OCI-LY1 (cell line): ENCODE results near the gene PDCL3.

ENCODE experiments used
- H2AFZ ChIP-seq: fragments of 200-600 bp; sonication (generic), shearing (Covaris generic); 2 replicates; pipeline ENCODE4 v1.6.0; 2014; ENCODE audit warnings: antibody characterized with exemption, mild to moderate bottlenecking, low read length
- H3F3A ChIP-seq: fragments of 200-600 bp; sonication (generic), shearing (Covaris generic); 2 replicates; pipeline ENCODE4 v1.6.0; 2014; ENCODE audit warnings: mild to moderate bottlenecking, antibody characterized with exemption, low read length, moderate library complexity; ENCODE audit not compliant: insufficient read depth
- H3K27ac ChIP-seq: fragments of 200-600 bp; sonication (generic); 2 replicates; pipeline ENCODE4 v1.5.1; 2014; ENCODE audit warnings: low read length, mixed run types, mild to moderate bottlenecking, low read depth; ENCODE audit not compliant: poor library complexity, severe bottlenecking
- H3K27me3 ChIP-seq: fragments of 200-600 bp; sonication (generic); 2 replicates; pipeline ENCODE4 v1.6.0; 2014; ENCODE audit warnings: antibody characterized with exemption, mild to moderate bottlenecking, low read length, moderate library complexity; ENCODE audit not compliant: insufficient read depth
- H3K36me3 ChIP-seq: fragments of 200-600 bp; sonication (generic); 2 replicates; pipeline ENCODE4 v1.6.1; 2014; ENCODE audit warnings: mild to moderate bottlenecking, antibody characterized with exemption, low read length, moderate library complexity, mixed read lengths; ENCODE audit not compliant: insufficient read depth
- H3K4me1 ChIP-seq: fragments of 200-600 bp; sonication (generic); 2 replicates; pipeline ENCODE4 v1.5.1; 2014; ENCODE audit warnings: mild to moderate bottlenecking, low read length, moderate library complexity; ENCODE audit not compliant: insufficient read depth, severe bottlenecking
- H3K4me2 ChIP-seq: fragments of 200-600 bp; sonication (generic), shearing (Covaris generic); 2 replicates; pipeline ENCODE4 v1.6.1; 2014; ENCODE audit warnings: low read length
- H3K4me3 ChIP-seq: fragments of 200-600 bp; sonication (generic); 2 replicates; pipeline ENCODE4 v1.5.1; 2014; ENCODE audit warnings: low read length, low read depth, mild to moderate bottlenecking, mixed read lengths; ENCODE audit not compliant: poor library complexity, severe bottlenecking
- H3K79me2 ChIP-seq: fragments of 200-600 bp; shearing (Covaris generic); 2 replicates; pipeline ENCODE4 v1.6.1; 2016; ENCODE audit warnings: mixed run types, low read length, mixed read lengths; ENCODE audit not compliant: insufficient read depth
- H3K9ac ChIP-seq: fragments of 200-600 bp; sonication (generic), shearing (Covaris generic); 2 replicates; pipeline ENCODE4 v1.6.1; 2014; ENCODE audit warnings: mild to moderate bottlenecking, low read length, mixed read lengths
- H3K9me2 ChIP-seq: fragments of 200-600 bp; sonication (generic), shearing (Covaris generic); 2 replicates; pipeline ENCODE4 v1.6.1; 2014; ENCODE audit warnings: low read depth, mild to moderate bottlenecking, low read length, mixed read lengths
- H3K9me3 ChIP-seq: fragments of 200-600 bp; shearing (Covaris generic); 2 replicates; pipeline ENCODE4 v1.6.1; 2014; ENCODE audit warnings: low read length, mixed read lengths
- H4K20me1 ChIP-seq: fragments of 200-600 bp; sonication (generic), shearing (Covaris generic); 2 replicates; pipeline ENCODE4 v1.6.0; 2016; ENCODE audit warnings: mild to moderate bottlenecking, low read length; ENCODE audit not compliant: insufficient read depth
- CTCF ChIP-seq: fragments of 200-600 bp; sonication (generic), shearing (Covaris generic); IDR thresholded peaks from 2 replicates; pipeline ENCODE4 v1.5.1; 2017; ENCODE audit warnings: mild to moderate bottlenecking, antibody characterized with exemption, low read length, moderate library complexity, mixed read lengths
- EZH2 ChIP-seq: fragments of 200-600 bp; sonication (generic), shearing (Covaris generic); IDR thresholded peaks from 2 replicates; pipeline ENCODE4 v1.8.0; 2017; ENCODE audit warnings: borderline replicate concordance, mixed run types, mild to moderate bottlenecking, antibody characterized with exemption, low read length, moderate library complexity, mixed read lengths

The PDCL3 gene

GRCh38 chr2:100518801-100519200 lies 44.0 kb upstream of the PDCL3 start:
- Histone ChIP-seq H3K27ac (no peak overlapping the region), H3K4me3 (no peak overlapping the region), H3K36me3 (no peaks in the 10 kb centered on the region), H3F3A (no peaks in the 10 kb centered on the region), H3K9ac (no peak overlapping the region), H3K9me2 (no peaks in the 10 kb centered on the region), H3K9me3 (no peaks in the 10 kb centered on the region), H4K20me1 (no peaks in the 10 kb centered on the region), H3K4me2 (no peak overlapping the region), H2AFZ (no peak overlapping the region), H3K4me1 (peaks cover 2% of the 10 kb centered on the region), H3K27me3 (no peaks in the 10 kb centered on the region; the same call in 1 of the 2 replicates), H3K79me2 (no peaks in the 10 kb centered on the region)
- TF ChIP-seq EZH2: no peak
- TF ChIP-seq CTCF: no peak

GRCh38 chr2:100520224-100520623 lies 42.6 kb upstream of the PDCL3 start:
- no peaks in the 10 kb centered on the region; the same call in 1 of the 2 replicates for H3K27me3 ChIP-seq

GRCh38 chr2:100522430-100522829 lies 40.4 kb upstream of the PDCL3 start:
- Histone ChIP-seq H3K4me2 (no peak overlapping the region), H2AFZ (no peak overlapping the region), H3F3A (no peaks in the 10 kb centered on the region), H3K9ac (no peak overlapping the region), H3K9me3 (no peaks in the 10 kb centered on the region), H4K20me1 (no peaks in the 10 kb centered on the region), H3K79me2 (no peaks in the 10 kb centered on the region), H3K36me3 (no peaks in the 10 kb centered on the region), H3K9me2 (no peaks in the 10 kb centered on the region), H3K27ac (no peak overlapping the region), H3K4me3 (no peak overlapping the region), H3K27me3 (peaks cover 3% of the 10 kb centered on the region; the same call in 1 of the 2 replicates), H3K4me1 (no peaks in the 10 kb centered on the region)
- no peak for TF ChIP-seq EZH2
- no peak for TF ChIP-seq CTCF

More at GRCh38 chr2:100520224-100520623, 42.6 kb upstream of the PDCL3 start:
- Histone ChIP-seq H3F3A (no peaks in the 10 kb centered on the region), H3K27ac (no peak overlapping the region), H3K9me2 (no peaks in the 10 kb centered on the region), H3K79me2 (no peaks in the 10 kb centered on the region), H3K4me1 (no peaks in the 10 kb centered on the region), H3K4me3 (no peak overlapping the region), H4K20me1 (no peaks in the 10 kb centered on the region), H3K9ac (no peak overlapping the region), H3K9me3 (no peaks in the 10 kb centered on the region), H3K4me2 (no peak overlapping the region), H3K36me3 (no peaks in the 10 kb centered on the region), H2AFZ (no peak overlapping the region)
- TF ChIP-seq EZH2 (no peak), CTCF (no peak)
